GM10248 (cell line): ENCODE data around the gene MUC5AC.

Experiments
- CTCF ChIA-PET: fragments of 300-600 bp; sonication (Branson Sonifier 250); formaldehyde crosslinking; extraction: SDS; loops from one replicate; lab custom pipeline; 2021; ENCODE audit warnings: antibody characterized with exemption; lab: Yijun Ruan, JAX
- POLR2A ChIA-PET: fragments of 350-650 bp; sonication (Branson Sonifier 250); formaldehyde crosslinking; extraction: SDS; loops from one replicate; lab custom pipeline; 2020; ENCODE audit warnings: antibody characterized with exemption; lab: Yijun Ruan, JAX
- DNase-seq: peaks from one replicate; pipeline ENCODE4 v3.0.0; 2012; ENCODE audit errors: extremely low spot score
- CTCF ChIP-seq: IDR thresholded peaks from 2 replicates; pipeline ENCODE4 v1.5.1; 2012; ENCODE audit warnings: mild to moderate bottlenecking, low read depth; ENCODE audit errors: extremely low read depth, missing control alignments, control extremely low read depth

MUC5AC gene

GRCh38 chr11:1117992-1118391 is 39.8 kb upstream of the MUC5AC start:
- ChIA-PET CTCF (no interaction called here), POLR2A (no interaction called here)
- no peak for DNase-seq
- TF ChIP-seq CTCF, result no peak

GRCh38 chr11:1118755-1119603 is 38.8 kb upstream of the MUC5AC start:
- no peak for DNase-seq
- ChIA-PET POLR2A (no interaction called here), CTCF (no interaction called here)
- no peak for TF ChIP-seq CTCF

- ChIA-PET CTCF (no interaction called here), POLR2A (no interaction called here)
- DNase-seq, result no peak
- TF ChIP-seq CTCF, result no peak
These were observed 38.1 kb upstream of the MUC5AC start for GRCh38 chr11:1119604-1120146.

GRCh38 chr11:1120532-1121330 is 37.0 kb upstream of the MUC5AC start:
- CTCF ChIA-PET, result no interaction called here
- DNase-seq, result no peak
- TF ChIP-seq CTCF, result no peak
- POLR2A ChIA-PET, result no interaction called here

- POLR2A ChIA-PET, result no interaction called here
- no peak for TF ChIP-seq CTCF
- CTCF ChIA-PET, result no interaction called here
- no peak for DNase-seq
These were observed 36.4 kb upstream of the MUC5AC start for GRCh38 chr11:1121331-1121812.
